Mesenchymal stem cell (in vitro differentiated cells and primary cell): ENCODE data around the gene HPCAL1.

Source experiments
- DNase-seq: peaks from one replicate; pipeline ENCODE4 v3.0.0-alpha.2; 2013
- H2AFZ ChIP-seq: one replicate; pipeline ENCODE4 v1.6.1; 2013; ENCODE audit warnings: low read depth, mild to moderate bottlenecking, control low read depth, inconsistent platforms, low read length, moderate library complexity
- H2AK5ac ChIP-seq: 2 replicates; pipeline ENCODE4 v1.6.1; 2013; ENCODE audit warnings: low read length, moderate library complexity, mild to moderate bottlenecking, inconsistent platforms; ENCODE audit not compliant: severe bottlenecking
- H2BK120ac ChIP-seq: one replicate; pipeline ENCODE4 v1.6.1; 2013; ENCODE audit warnings: low read depth, mild to moderate bottlenecking, inconsistent platforms, low read length, moderate library complexity
- H2BK12ac ChIP-seq, 2 experiments: one replicate each; pipeline ENCODE4 v1.6.1; 2013; ENCODE audit warnings: inconsistent platforms in 2 of 2, low read length in 2 of 2, mild to moderate bottlenecking in 2 of 2, moderate library complexity in 2 of 2, control low read depth in 1 of 2
- H2BK15ac ChIP-seq: one replicate; pipeline ENCODE4 v1.6.1; 2013; ENCODE audit warnings: mild to moderate bottlenecking, low read depth, inconsistent platforms; ENCODE audit not compliant: poor library complexity, severe bottlenecking
- H2BK5ac ChIP-seq: 2 replicates; pipeline ENCODE4 v1.6.1; 2013; ENCODE audit warnings: low read depth, mild to moderate bottlenecking, low read length, control low read depth, inconsistent platforms; ENCODE audit not compliant: poor library complexity, severe bottlenecking
- H3K14ac ChIP-seq, 2 experiments: one replicate each; pipeline ENCODE4 v1.6.1; 2013; ENCODE audit warnings: inconsistent platforms in 2 of 2, low read length in 2 of 2, control low read depth in 1 of 2, mild to moderate bottlenecking in 1 of 2, moderate library complexity in 1 of 2
- H3K18ac ChIP-seq, 2 experiments: one replicate each; pipeline ENCODE4 v1.6.1; 2013; ENCODE audit warnings: inconsistent platforms in 2 of 2, low read length in 2 of 2, control low read depth in 1 of 2, low read depth in 1 of 2, mild to moderate bottlenecking in 1 of 2
- H3K23ac ChIP-seq, 2 experiments: one replicate each; pipeline ENCODE4 v1.6.1; 2013; ENCODE audit warnings: inconsistent platforms in 2 of 2, low read length in 2 of 2, mild to moderate bottlenecking in 2 of 2, moderate library complexity in 2 of 2, control low read depth in 1 of 2
- H3K27ac ChIP-seq: 2 replicates; pipeline ENCODE4 v1.5.1; 2013; ENCODE audit warnings: mild to moderate bottlenecking, moderate library complexity, low read length, control low read depth, inconsistent platforms; ENCODE audit not compliant: poor library complexity, severe bottlenecking
- H3K27me3 ChIP-seq, 2 experiments: 2 replicates each; pipeline versions ENCODE4 v1.6.1 to v1.7.0; 2013; ENCODE audit warnings: low read length in 2 of 2, mild to moderate bottlenecking in 2 of 2, moderate library complexity in 2 of 2, control low read depth in 1 of 2, inconsistent platforms in 1 of 2; ENCODE audit not compliant: control insufficient read depth in 1 of 2, insufficient read depth in 1 of 2
- H3K36me3 ChIP-seq, 2 experiments: 2 replicates each; pipeline versions ENCODE4 v1.6.1 to v1.7.0; 2013; ENCODE audit warnings: low read length in 2 of 2, control low read depth in 1 of 2, inconsistent platforms in 1 of 2, low read depth in 1 of 2, mild to moderate bottlenecking in 1 of 2; ENCODE audit not compliant: insufficient read depth in 2 of 2, control insufficient read depth in 1 of 2
- H3K4ac ChIP-seq, 2 experiments: one replicate each; pipeline ENCODE4 v1.6.1; 2013; ENCODE audit warnings: inconsistent platforms in 2 of 2, low read length in 2 of 2, mild to moderate bottlenecking in 2 of 2, moderate library complexity in 2 of 2, control low read depth in 1 of 2, low read depth in 1 of 2
- H3K4me1 ChIP-seq: 2 replicates; pipeline ENCODE4 v1.6.1; 2013; ENCODE audit warnings: low read depth, low read length, control low read depth; ENCODE audit not compliant: control insufficient read depth, insufficient read depth
- H3K4me2 ChIP-seq: 2 replicates; pipeline ENCODE4 v1.6.1; 2013; ENCODE audit warnings: low read length, mild to moderate bottlenecking, inconsistent platforms; ENCODE audit not compliant: poor library complexity, severe bottlenecking
- H3K4me3 ChIP-seq, 2 experiments: 2 replicates each; pipeline versions ENCODE4 v1.5.1 to v1.7.0; 2013; ENCODE audit warnings: low read length in 2 of 2, mild to moderate bottlenecking in 2 of 2, control low read depth in 1 of 2, low read depth in 1 of 2; ENCODE audit not compliant: insufficient read depth in 1 of 2
- H3K79me1 ChIP-seq: replicated peaks from 2 replicates; pipeline ENCODE4 v1.6.1; 2013; ENCODE audit warnings: mild to moderate bottlenecking, control low read depth, low read length, inconsistent platforms; ENCODE audit not compliant: poor library complexity, severe bottlenecking
- H3K9ac ChIP-seq: 2 replicates; pipeline ENCODE4 v1.7.0; 2013; ENCODE audit warnings: mild to moderate bottlenecking, low read length, moderate library complexity
- H3K9me3 ChIP-seq: 2 replicates; pipeline ENCODE4 v1.7.0; 2013; ENCODE audit warnings: mild to moderate bottlenecking, low read length; ENCODE audit not compliant: control insufficient read depth
- H4K8ac ChIP-seq: one replicate; pipeline ENCODE4 v1.6.1; 2013; ENCODE audit warnings: inconsistent platforms, mild to moderate bottlenecking, low read length, moderate library complexity
- H4K91ac ChIP-seq: one replicate; pipeline ENCODE4 v1.6.1; 2013; ENCODE audit warnings: mild to moderate bottlenecking, low read length, inconsistent platforms
- WGBS: methylation state at CpG from one replicate; pipeline ENCODE4 v1.1.7; 2013; ENCODE audit warnings: mixed read lengths; 5-methylcytosine and 5-hydroxymethylcytosine counted together

HPCAL1 gene

DNA sequence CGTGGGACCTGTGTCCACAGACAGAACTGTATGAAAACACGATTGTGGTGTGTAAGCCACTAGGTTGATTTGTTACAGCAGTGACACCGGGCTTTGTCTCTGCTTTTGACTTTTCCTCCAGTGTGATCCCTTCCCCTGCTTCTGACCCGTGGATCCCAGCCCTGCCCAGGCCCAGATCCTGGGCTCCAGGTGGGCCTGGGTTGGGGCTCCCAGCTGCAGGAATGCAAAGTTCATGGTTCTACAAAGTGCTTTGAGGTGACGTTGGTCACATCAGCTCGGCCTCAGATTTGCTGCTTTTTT lies 26.8 kb downstream of the HPCAL1 start:
- no peak overlapping the region for H3K4me2 ChIP-seq
- no peak overlapping the region for H3K23ac ChIP-seq
- no peak overlapping the region for H2BK120ac ChIP-seq
- H3K18ac ChIP-seq: no peak overlapping the region
- H3K36me3 ChIP-seq: peaks cover 0 to 6% of the 10 kb centered on the region in 2 experiments
- H4K91ac ChIP-seq: no peak overlapping the region
- H3K79me1 ChIP-seq: peaks cover 25% of the 10 kb centered on the region
- H2AFZ ChIP-seq: no peak overlapping the region
- no peak overlapping the region for H3K9ac ChIP-seq
- no peak overlapping the region for H3K4me3 ChIP-seq
- no peak overlapping the region for H2BK15ac ChIP-seq
- WGBS: 87% methylated on average over 6 of the region's 6 CpGs
- H3K9me3 ChIP-seq: no peaks in the 10 kb centered on the region
- no peak overlapping the region for H2BK12ac ChIP-seq
- H3K14ac ChIP-seq: no peak overlapping the region
- no peak overlapping the region for H2BK5ac ChIP-seq
- H3K27ac ChIP-seq: no peak overlapping the region
- DNase-seq: no peak
- peaks cover 55% of the 10 kb centered on the region for H3K4me1 ChIP-seq
- peak overlapping the region; percentile 57 for H4K8ac ChIP-seq
- H3K27me3 ChIP-seq: no peaks in the 10 kb centered on the region
- H3K4ac ChIP-seq: no peak overlapping the region
- no peak overlapping the region for H2AK5ac ChIP-seq

DNA sequence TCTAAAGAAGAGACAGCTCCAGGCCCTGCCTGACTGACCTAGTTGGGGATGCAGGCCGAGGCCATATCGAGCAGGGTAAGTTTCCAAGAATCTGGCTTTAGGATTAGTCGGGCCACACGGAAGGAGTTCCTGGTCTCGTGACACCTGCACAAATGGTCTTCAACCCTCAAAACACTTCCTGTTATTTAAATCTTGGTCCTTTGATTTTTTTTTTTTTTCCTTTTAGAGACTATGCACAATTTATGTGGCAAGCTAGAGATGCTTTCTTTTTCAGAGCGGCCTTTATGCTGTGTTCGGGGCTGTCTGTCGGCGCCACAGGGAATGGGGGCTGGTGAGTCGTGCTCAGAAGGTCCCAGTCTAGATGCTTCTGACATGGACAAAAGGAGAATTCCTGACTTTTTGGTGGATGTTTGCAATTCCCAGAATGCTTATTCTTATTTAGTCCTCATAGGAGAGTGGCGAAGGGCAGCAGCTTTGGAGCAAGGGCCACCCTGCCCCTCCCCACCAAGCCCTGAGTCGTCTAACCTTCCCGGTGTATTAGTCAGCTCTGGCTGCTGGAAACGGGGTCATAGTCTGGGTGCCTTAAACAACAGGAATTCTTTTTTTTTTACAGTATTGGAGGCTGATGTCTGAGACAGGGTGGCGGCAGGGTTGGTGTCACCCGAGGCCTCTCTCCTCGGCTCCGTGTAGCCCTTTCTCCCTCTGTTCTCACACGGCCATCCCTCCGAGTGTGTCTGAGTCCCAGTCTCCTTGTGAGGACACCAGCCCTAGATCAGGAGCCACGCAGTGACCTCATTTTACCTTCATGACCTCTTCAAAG lies 27.4 kb downstream of the HPCAL1 start:
- peaks cover 26% of the 10 kb centered on the region for H3K79me1 ChIP-seq
- no peak overlapping the region for H3K23ac ChIP-seq
- peak overlapping the region; percentile 9 for H2BK120ac ChIP-seq
- peak overlapping the region; percentile 17 for H3K4me2 ChIP-seq
- peaks cover 55% of the 10 kb centered on the region for H3K4me1 ChIP-seq
- H3K36me3 ChIP-seq: peaks cover 0 to 7% of the 10 kb centered on the region in 2 experiments
- H2BK12ac ChIP-seq: peak overlapping the region in 1 of 2 experiments; percentile 0
- no peak overlapping the region for H3K14ac ChIP-seq
- H2BK5ac ChIP-seq: no peak overlapping the region
- H4K8ac ChIP-seq: peak overlapping the region; percentile 57
- H2AK5ac ChIP-seq: peak overlapping the region; percentile 50
- H2AFZ ChIP-seq: no peak overlapping the region
- H3K27ac ChIP-seq: no peak overlapping the region
- no peak overlapping the region for H2BK15ac ChIP-seq
- no peak overlapping the region for H3K9ac ChIP-seq
- H3K27me3 ChIP-seq: no peaks in the 10 kb centered on the region
- H4K91ac ChIP-seq: peak overlapping the region; percentile 62
- H3K4me3 ChIP-seq: no peak overlapping the region
- peak overlapping the region; percentile 1 to 2 for H3K4ac ChIP-seq
- H3K18ac ChIP-seq: peak overlapping the region in 1 of 2 experiments; percentile 40
- 62% methylated on average over 18 of the region's 21 CpGs for WGBS
- H3K9me3 ChIP-seq: peaks cover 2% of the 10 kb centered on the region
- DNase-seq: peak; percentile 67

DNA sequence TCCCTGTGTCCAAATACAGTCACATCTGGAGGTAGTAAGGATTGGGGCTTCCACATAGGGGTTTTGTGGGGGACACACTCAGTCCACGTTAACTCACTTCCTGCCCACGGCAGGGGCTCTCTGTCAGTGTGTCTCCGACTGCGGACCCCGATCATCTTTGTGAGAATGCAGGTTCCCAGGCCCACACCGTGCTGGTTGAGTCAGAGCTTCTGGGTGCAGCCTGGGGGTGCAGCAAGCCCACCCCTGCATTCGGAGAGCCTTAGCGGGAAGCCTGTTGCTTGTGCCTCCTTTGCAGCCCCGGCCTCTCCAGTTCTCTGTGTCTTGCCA lies 28.0 kb downstream of the HPCAL1 start:
- H3K27me3 ChIP-seq: no peaks in the 10 kb centered on the region

DNA sequence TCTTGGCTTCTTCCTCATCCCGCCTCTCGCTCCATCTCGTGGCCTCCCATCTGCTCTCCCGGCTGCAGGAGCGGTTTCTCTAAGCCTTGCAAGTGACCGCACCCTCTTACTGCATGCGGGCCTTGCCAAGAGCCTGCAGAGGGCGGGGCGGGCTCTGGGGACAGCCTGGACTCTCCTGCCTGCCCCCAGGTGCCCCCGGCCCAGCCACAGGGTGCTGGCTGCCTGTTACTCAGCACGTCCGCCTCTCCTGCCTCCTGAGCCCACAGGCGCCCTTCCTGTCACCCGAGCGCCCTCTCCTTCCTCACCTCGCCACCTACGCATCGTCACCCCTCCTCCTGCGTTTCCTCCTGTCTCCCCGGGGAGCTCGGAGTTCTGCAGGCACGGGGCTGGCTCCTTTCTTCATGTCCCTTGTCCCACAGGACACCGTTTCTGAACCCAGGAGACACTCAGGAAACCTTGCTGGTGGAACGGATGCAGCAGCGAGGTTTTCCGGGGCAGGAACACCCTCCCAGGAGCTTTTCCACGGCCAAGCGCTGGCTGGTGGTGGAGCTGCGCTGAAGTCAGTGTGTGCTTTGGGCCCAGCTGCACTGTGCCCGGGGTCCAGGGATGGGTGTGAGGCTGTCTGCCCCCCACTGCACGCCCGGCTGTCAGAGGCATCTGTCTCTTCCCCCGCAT lies 28.5 kb downstream of the HPCAL1 start:
- Histone ChIP-seq H3K18ac (peak overlapping the region; percentile 38 to 61), H3K4me1 (peaks cover 47% of the 10 kb centered on the region), H3K23ac (peak overlapping the region in 1 of 2 experiments; percentile 10), H3K79me1 (peaks cover 28% of the 10 kb centered on the region), H3K9me3 (peaks cover 8% of the 10 kb centered on the region), H3K4me2 (no peak overlapping the region), H3K27me3 (no peaks in the 10 kb centered on the region), H3K9ac (peak overlapping the region; percentile 37), H2BK12ac (peak overlapping the region in 1 of 2 experiments; percentile 54), H2BK15ac (peak overlapping the region; percentile 38), H2BK120ac (no peak overlapping the region), H3K4me3 (no peak overlapping the region), H2BK5ac (no peak overlapping the region), H3K14ac (peak overlapping the region in 1 of 2 experiments; percentile 58), H4K91ac (peak overlapping the region; percentile 22), H2AFZ (no peak overlapping the region), H3K27ac (no peak overlapping the region), H4K8ac (peak overlapping the region; percentile 76), H2AK5ac (peak overlapping the region; percentile 3), H3K4ac (peak overlapping the region; percentile 1 to 38), H3K36me3 (peaks cover 0 to 9% of the 10 kb centered on the region in 2 experiments)
- WGBS: 79% methylated on average over 33 of the region's 33 CpGs
- peak; percentile 21 for DNase-seq

More for the DNA sequence above, 28.0 kb downstream of the HPCAL1 start:
- Histone ChIP-seq H3K9me3 (peaks cover 8% of the 10 kb centered on the region), H2BK12ac (peak overlapping the region in 1 of 2 experiments; percentile 0), H2BK120ac (peak overlapping the region; percentile 9), H3K4me2 (no peak overlapping the region), H3K4ac (peak overlapping the region; percentile 1 to 2), H3K4me1 (peaks cover 51% of the 10 kb centered on the region), H2AK5ac (peak overlapping the region; percentile 50), H3K14ac (no peak overlapping the region), H2BK5ac (no peak overlapping the region), H4K91ac (peak overlapping the region; percentile 62), H4K8ac (peak overlapping the region; percentile 56), H3K36me3 (peaks cover 0 to 9% of the 10 kb centered on the region in 2 experiments), H3K27ac (no peak overlapping the region), H2BK15ac (no peak overlapping the region), H3K9ac (no peak overlapping the region), H3K79me1 (peaks cover 28% of the 10 kb centered on the region), H2AFZ (no peak overlapping the region), H3K18ac (peak overlapping the region in 1 of 2 experiments; percentile 40), H3K23ac (no peak overlapping the region), H3K4me3 (no peak overlapping the region)
- WGBS: 94% methylated on average over 9 of the region's 9 CpGs
- DNase-seq: no peak
